Neural cell (in vitro differentiated cells): ENCODE data around the gene EIF1AD. TPM values are rescaled to one million over a fixed set of nuclear protein-coding genes. Genes with fewer than 3 reads are reported as not detected.
"Not testable (repeated sequence)": the region's sequence is repeated elsewhere in the genome, so short reads cannot be mapped to it uniquely, and the experiment has no call there.

Experiments
- H2AFZ ChIP-seq: fragments of 200-600, 300-800 bp; sonication (generic), shearing (Covaris generic); 2 replicates; pipeline ENCODE4 v1.6.0; 2014; ENCODE audit warnings: low read depth, mild to moderate bottlenecking, antibody characterized with exemption, low read length, moderate library complexity
- H3F3A ChIP-seq: fragments of 200-600 bp; shearing (Covaris generic); 2 replicates; pipeline ENCODE4 v1.6.1; 2016; ENCODE audit warnings: mild to moderate bottlenecking, moderate library complexity, mixed read lengths, antibody characterized with exemption, low read length; ENCODE audit not compliant: insufficient read depth, poor library complexity, severe bottlenecking
- H3K27ac ChIP-seq: fragments of 200-600, 300-800 bp; sonication (generic), shearing (Covaris generic); 2 replicates; pipeline ENCODE4 v1.5.1; 2014; ENCODE audit warnings: mild to moderate bottlenecking, low read length, moderate library complexity
- H3K27me3 ChIP-seq: fragments of 300-800, 200-600 bp; sonication (generic), shearing (Covaris generic); 2 replicates; pipeline ENCODE4 v1.6.0; 2014; ENCODE audit warnings: mild to moderate bottlenecking, low read depth, low read length, moderate library complexity; ENCODE audit not compliant: insufficient read depth
- H3K36me3 ChIP-seq: fragments of 300-800, 200-600 bp; sonication (generic), shearing (Covaris generic); 2 replicates; pipeline ENCODE4 v1.5.1; 2014; ENCODE audit warnings: mild to moderate bottlenecking, antibody characterized with exemption, low read length, moderate library complexity; ENCODE audit not compliant: insufficient read depth
- H3K4me2 ChIP-seq: fragments of 300-800, 200-600 bp; sonication (generic), shearing (Covaris generic); 2 replicates; pipeline ENCODE4 v1.6.0; 2014; ENCODE audit warnings: mild to moderate bottlenecking, low read length
- H3K4me3 ChIP-seq: fragments of 300-800, 200-600 bp; sonication (generic), shearing (Covaris generic); 2 replicates; pipeline ENCODE4 v1.5.1; 2014; ENCODE audit warnings: mild to moderate bottlenecking, low read length, moderate library complexity
- H3K79me2 ChIP-seq: fragments of 200-600 bp; shearing (Covaris generic); replicated peaks from 2 replicates; pipeline ENCODE4 v1.6.0; 2014; ENCODE audit warnings: mild to moderate bottlenecking, low read length, moderate library complexity; ENCODE audit not compliant: insufficient read depth
- H3K9ac ChIP-seq: fragments of 300-800, 200-600 bp; sonication (generic), shearing (Covaris generic); 2 replicates; pipeline ENCODE4 v1.6.1; 2016; ENCODE audit warnings: mild to moderate bottlenecking, low read length, mixed read lengths
- H3K9me2 ChIP-seq: fragments of 200-600 bp; shearing (Covaris generic); 2 replicates; pipeline ENCODE4 v1.6.1; 2016; ENCODE audit warnings: mild to moderate bottlenecking, low read length, mixed read lengths; ENCODE audit not compliant: insufficient read depth
- H3K9me3 ChIP-seq: fragments of 200-600, 300-800 bp; sonication (generic), shearing (Covaris generic); 2 replicates; pipeline ENCODE4 v1.6.1; 2016; ENCODE audit warnings: mild to moderate bottlenecking, mixed run types, low read length, moderate library complexity, mixed read lengths
- H4K20me1 ChIP-seq: fragments of 200-600 bp; shearing (Covaris generic); 2 replicates; pipeline ENCODE4 v1.6.1; 2016; ENCODE audit warnings: mild to moderate bottlenecking, mixed run types; ENCODE audit not compliant: insufficient read depth
- EP300 ChIP-seq: fragments of 450-650 bp; conservative IDR thresholded peaks from 2 replicates; pipeline ENCODE4 v1.6.1; 2014; ENCODE audit warnings: antibody characterized with exemption, mild to moderate bottlenecking, moderate library complexity; ENCODE audit not compliant: poor library complexity, severe bottlenecking
- EZH2 ChIP-seq: fragments of 200-600, 300-800 bp; shearing (Covaris generic), sonication (generic); IDR thresholded peaks from 2 replicates; pipeline ENCODE4 v1.6.1; 2014; ENCODE audit warnings: antibody characterized with exemption, low read length, borderline replicate concordance, mild to moderate bottlenecking; ENCODE audit not compliant: insufficient read depth, poor library complexity, severe bottlenecking
- MXI1 ChIP-seq: fragments of 450-650 bp; conservative IDR thresholded peaks from 2 replicates; pipeline ENCODE4 v1.6.1; 2014; ENCODE audit warnings: antibody characterized with exemption, mild to moderate bottlenecking; ENCODE audit not compliant: poor library complexity, severe bottlenecking
- POLR2AphosphoS5 ChIP-seq: IDR thresholded peaks from 2 replicates; pipeline ENCODE4 v1.6.1; 2012
- RAD21 ChIP-seq: fragments of 450-650 bp; conservative IDR thresholded peaks from 2 replicates; pipeline ENCODE4 v1.6.1; 2014; ENCODE audit warnings: antibody characterized with exemption, mild to moderate bottlenecking, moderate library complexity
- SMC3 ChIP-seq: fragments of 450-650 bp; conservative IDR thresholded peaks from 2 replicates; pipeline ENCODE4 v1.6.1; 2014; ENCODE audit warnings: antibody characterized with exemption, mild to moderate bottlenecking, moderate library complexity; ENCODE audit not compliant: poor library complexity
- TAF1 ChIP-seq: IDR thresholded peaks from 2 replicates; pipeline ENCODE4 v1.6.1; 2012; ENCODE audit warnings: low read depth
- polyA plus RNA-seq: library from polyadenylated mRNA; depleted of rRNA; stranded (reverse); fragments of >200 nt; gene quantifications from 2 replicates; pipeline ENCODE4 v1.2.3, GENCODE V29; 2014
- TF ChIP-seq, protein P1 (sequence below): IDR thresholded peaks from 2 replicates; pipeline ENCODE4 v1.6.1; 2012; ENCODE audit warnings: borderline replicate concordance
- TF ChIP-seq, protein P2 (sequence below): fragments of 450-650 bp; IDR thresholded peaks from 2 replicates; pipeline ENCODE4 v1.5.1; 2014; ENCODE audit warnings: antibody characterized with exemption, mild to moderate bottlenecking, moderate library complexity; ENCODE audit not compliant: poor library complexity, severe bottlenecking

Gene EIF1AD
- polyA plus RNA-seq, 1 donor from 2014 or later, result 34.9 TPM

DNA sequence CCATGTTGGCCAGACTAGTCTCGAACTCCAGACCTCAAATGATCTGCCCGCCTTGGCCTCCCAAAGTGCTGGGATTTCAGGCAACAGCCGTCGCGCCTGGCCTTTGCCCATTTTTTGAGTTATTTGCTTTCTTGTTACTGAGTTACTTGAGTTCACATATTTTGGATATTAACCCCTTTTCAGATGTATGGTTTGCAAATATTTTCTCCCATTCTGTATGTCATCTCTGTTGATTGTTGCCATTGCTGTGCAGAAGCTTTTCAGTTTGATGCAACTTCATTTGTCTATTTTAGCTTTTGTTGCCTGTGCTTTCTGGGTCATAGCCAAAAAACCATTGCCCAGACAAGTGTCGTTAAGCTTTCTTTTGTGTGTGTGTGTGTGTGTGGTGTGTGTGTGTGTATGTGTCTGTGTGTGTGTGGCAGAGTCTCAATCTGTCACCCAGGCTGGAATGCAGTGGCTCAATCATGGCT, 49.9 kb downstream of the EIF1AD start:
- Histone ChIP-seq H4K20me1 (no peaks in the 10 kb centered on the region), H3K27ac (no peak overlapping the region), H3K9me2 (no peaks in the 10 kb centered on the region), H3K4me3 (no peak overlapping the region), H3K9ac (no peak overlapping the region), H3K79me2 (no peaks in the 10 kb centered on the region), H3F3A (no peaks in the 10 kb centered on the region), H3K9me3 (no peaks in the 10 kb centered on the region), H3K4me2 (no peak overlapping the region), H3K27me3 (no peaks in the 10 kb centered on the region), H2AFZ (no peak overlapping the region), H3K36me3 (no peaks in the 10 kb centered on the region)
- TF ChIP-seq EZH2 (no peak), EP300 (no peak), MXI1 (no peak), RAD21 (no peak), TAF1 (no peak), SMC3 (no peak), POLR2AphosphoS5 (no peak)
- TF ChIP-seq, protein P1, sequence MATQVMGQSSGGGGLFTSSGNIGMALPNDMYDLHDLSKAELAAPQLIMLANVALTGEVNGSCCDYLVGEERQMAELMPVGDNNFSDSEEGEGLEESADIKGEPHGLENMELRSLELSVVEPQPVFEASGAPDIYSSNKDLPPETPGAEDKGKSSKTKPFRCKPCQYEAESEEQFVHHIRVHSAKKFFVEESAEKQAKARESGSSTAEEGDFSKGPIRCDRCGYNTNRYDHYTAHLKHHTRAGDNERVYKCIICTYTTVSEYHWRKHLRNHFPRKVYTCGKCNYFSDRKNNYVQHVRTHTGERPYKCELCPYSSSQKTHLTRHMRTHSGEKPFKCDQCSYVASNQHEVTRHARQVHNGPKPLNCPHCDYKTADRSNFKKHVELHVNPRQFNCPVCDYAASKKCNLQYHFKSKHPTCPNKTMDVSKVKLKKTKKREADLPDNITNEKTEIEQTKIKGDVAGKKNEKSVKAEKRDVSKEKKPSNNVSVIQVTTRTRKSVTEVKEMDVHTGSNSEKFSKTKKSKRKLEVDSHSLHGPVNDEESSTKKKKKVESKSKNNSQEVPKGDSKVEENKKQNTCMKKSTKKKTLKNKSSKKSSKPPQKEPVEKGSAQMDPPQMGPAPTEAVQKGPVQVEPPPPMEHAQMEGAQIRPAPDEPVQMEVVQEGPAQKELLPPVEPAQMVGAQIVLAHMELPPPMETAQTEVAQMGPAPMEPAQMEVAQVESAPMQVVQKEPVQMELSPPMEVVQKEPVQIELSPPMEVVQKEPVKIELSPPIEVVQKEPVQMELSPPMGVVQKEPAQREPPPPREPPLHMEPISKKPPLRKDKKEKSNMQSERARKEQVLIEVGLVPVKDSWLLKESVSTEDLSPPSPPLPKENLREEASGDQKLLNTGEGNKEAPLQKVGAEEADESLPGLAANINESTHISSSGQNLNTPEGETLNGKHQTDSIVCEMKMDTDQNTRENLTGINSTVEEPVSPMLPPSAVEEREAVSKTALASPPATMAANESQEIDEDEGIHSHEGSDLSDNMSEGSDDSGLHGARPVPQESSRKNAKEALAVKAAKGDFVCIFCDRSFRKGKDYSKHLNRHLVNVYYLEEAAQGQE, result no peak
- TF ChIP-seq, protein P2, sequence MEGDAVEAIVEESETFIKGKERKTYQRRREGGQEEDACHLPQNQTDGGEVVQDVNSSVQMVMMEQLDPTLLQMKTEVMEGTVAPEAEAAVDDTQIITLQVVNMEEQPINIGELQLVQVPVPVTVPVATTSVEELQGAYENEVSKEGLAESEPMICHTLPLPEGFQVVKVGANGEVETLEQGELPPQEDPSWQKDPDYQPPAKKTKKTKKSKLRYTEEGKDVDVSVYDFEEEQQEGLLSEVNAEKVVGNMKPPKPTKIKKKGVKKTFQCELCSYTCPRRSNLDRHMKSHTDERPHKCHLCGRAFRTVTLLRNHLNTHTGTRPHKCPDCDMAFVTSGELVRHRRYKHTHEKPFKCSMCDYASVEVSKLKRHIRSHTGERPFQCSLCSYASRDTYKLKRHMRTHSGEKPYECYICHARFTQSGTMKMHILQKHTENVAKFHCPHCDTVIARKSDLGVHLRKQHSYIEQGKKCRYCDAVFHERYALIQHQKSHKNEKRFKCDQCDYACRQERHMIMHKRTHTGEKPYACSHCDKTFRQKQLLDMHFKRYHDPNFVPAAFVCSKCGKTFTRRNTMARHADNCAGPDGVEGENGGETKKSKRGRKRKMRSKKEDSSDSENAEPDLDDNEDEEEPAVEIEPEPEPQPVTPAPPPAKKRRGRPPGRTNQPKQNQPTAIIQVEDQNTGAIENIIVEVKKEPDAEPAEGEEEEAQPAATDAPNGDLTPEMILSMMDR, result no peak

DNA sequence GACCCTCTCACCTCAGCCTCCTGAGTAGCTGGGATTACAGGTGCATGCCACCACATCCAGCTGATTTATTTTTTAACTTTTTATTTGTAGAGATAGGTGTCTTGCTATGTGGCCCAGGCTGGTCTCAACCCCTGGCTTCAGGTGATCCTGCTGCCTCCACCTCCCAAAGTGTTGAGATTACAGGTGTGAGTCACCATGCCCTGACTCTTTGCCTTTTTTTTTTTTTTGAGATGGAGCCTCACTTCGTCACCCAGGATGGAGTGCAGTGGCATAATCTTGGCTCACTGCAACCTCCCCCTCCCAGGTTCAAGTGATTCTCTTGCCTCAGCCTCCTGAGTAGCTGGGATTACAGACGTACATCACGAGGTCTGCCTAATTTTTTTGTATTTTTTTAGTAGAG, 50.3 kb downstream of the EIF1AD start:
- not testable (repeated sequence) for H3K79me2 ChIP-seq, H3K36me3 ChIP-seq, H3F3A ChIP-seq, H3K4me2 ChIP-seq, H3K9ac ChIP-seq, H3K27ac ChIP-seq, H4K20me1 ChIP-seq, H2AFZ ChIP-seq, H3K9me2 ChIP-seq, H3K9me3 ChIP-seq, H3K4me3 ChIP-seq, H3K27me3 ChIP-seq

GRCh38 chr11:65950711-65951110, 51.2 kb downstream of the EIF1AD start:
- H3K27me3 ChIP-seq, H3K27ac ChIP-seq, H2AFZ ChIP-seq, H3K9me3 ChIP-seq, H3F3A ChIP-seq, H3K36me3 ChIP-seq, H3K4me2 ChIP-seq, H4K20me1 ChIP-seq, H3K9ac ChIP-seq, H3K4me3 ChIP-seq, H3K79me2 ChIP-seq, H3K9me2 ChIP-seq: not testable (repeated sequence)
